ENCODE data around the gene FUBP3. TPM values are rescaled to one million over a fixed set of nuclear protein-coding genes. Genes with fewer than 3 reads are reported as not detected.

The FUBP3 gene
- polyA plus RNA-seq, 1 experiment = 31.2 TPM

GRCh38 chr9:130672466-130672865 lies 93.1 kb downstream of the FUBP3 start:
- no peak overlapping the region for H3K4me3 ChIP-seq (ENCODE audit: low read depth, low read length)
- no peak for TF ChIP-seq CTCF (IDR thresholded peaks at IDR 0.05; ENCODE audit: low read depth, low read length)
- no peak for DNase-seq (ENCODE audit: low read depth, low spot score)
- H3K27ac ChIP-seq (ENCODE audit: low read depth, low read length) = peak overlapping the region; percentile 11
- no peaks in the 10 kb centered on the region for H3K9me3 ChIP-seq (ENCODE audit: control insufficient read depth, insufficient read depth, low read length)
- ChIA-PET CTCF (interaction anchor here (1.5 kb wide), 1 partner anchor 10 kb away, joined by 5 read pairs; no protein-coding TSS in a partner anchor), POLR2A (no interaction called here)
- H3K27me3 ChIP-seq (ENCODE audit: control insufficient read depth, insufficient read depth, low read length) = peaks cover 26% of the 10 kb centered on the region

GRCh38 chr9:130672933-130673615 lies 93.7 kb downstream of the FUBP3 start:
- no peak for DNase-seq (ENCODE audit: low read depth, low spot score)
- no peak for TF ChIP-seq CTCF (IDR thresholded peaks at IDR 0.05; ENCODE audit: low read depth, low read length)
- POLR2A ChIA-PET = no interaction called here
- Histone ChIP-seq H3K4me3 (ENCODE audit: low read depth, low read length) (no peak overlapping the region), H3K27me3 (ENCODE audit: control insufficient read depth, insufficient read depth, low read length) (peaks cover 26% of the 10 kb centered on the region), H3K27ac (ENCODE audit: low read depth, low read length) (no peak overlapping the region), H3K9me3 (ENCODE audit: control insufficient read depth, insufficient read depth, low read length) (no peaks in the 10 kb centered on the region)
- CTCF ChIA-PET = interaction anchor here (0.9 to 1.5 kb wide), 2 partner anchors 9 to 28 kb away, joined by 3 to 5 read pairs; no protein-coding TSS in a partner anchor

- Histone ChIP-seq H3K4me3 (ENCODE audit: low read depth, low read length) (no peak overlapping the region), H3K27ac (ENCODE audit: low read depth, low read length) (no peak overlapping the region), H3K9me3 (ENCODE audit: control insufficient read depth, insufficient read depth, low read length) (no peaks in the 10 kb centered on the region), H3K27me3 (ENCODE audit: control insufficient read depth, insufficient read depth, low read length) (peaks cover 25% of the 10 kb centered on the region)
- no peak for TF ChIP-seq CTCF (IDR thresholded peaks at IDR 0.05; ENCODE audit: low read depth, low read length)
- ChIA-PET CTCF (no interaction called here), POLR2A (no interaction called here)
- DNase-seq (ENCODE audit: low read depth, low spot score) = no peak
These were observed 96.0 kb downstream of the FUBP3 start for GRCh38 chr9:130675396-130675795.

- Histone ChIP-seq H3K27ac (ENCODE audit: low read depth, low read length) (no peak overlapping the region), H3K27me3 (ENCODE audit: control insufficient read depth, insufficient read depth, low read length) (peaks cover 28% of the 10 kb centered on the region), H3K9me3 (ENCODE audit: control insufficient read depth, insufficient read depth, low read length) (no peaks in the 10 kb centered on the region), H3K4me3 (ENCODE audit: low read depth, low read length) (no peak overlapping the region)
- ChIA-PET POLR2A (no interaction called here), CTCF (interaction anchor here (0.6 kb wide), 1 partner anchor 160 kb away, joined by 3 read pairs; no protein-coding TSS in a partner anchor)
- DNase-seq (ENCODE audit: low read depth, low spot score) = no peak
- TF ChIP-seq CTCF (IDR thresholded peaks at IDR 0.05; ENCODE audit: low read depth, low read length) = no peak
These were observed 97.9 kb downstream of the FUBP3 start for GRCh38 chr9:130677252-130677651.

Data from AG04450 (cell line).